Neural cell (in vitro differentiated cells): ENCODE data around the gene CATSPERE. TPM values are rescaled to one million over a fixed set of nuclear protein-coding genes. Genes with fewer than 3 reads are reported as not detected.

Experiments used
- H2AFZ ChIP-seq: fragments of 200-600, 300-800 bp; sonication (generic), shearing (Covaris generic); 2 replicates; pipeline ENCODE4 v1.6.0; 2014; ENCODE audit warnings: low read depth, mild to moderate bottlenecking, antibody characterized with exemption, low read length, moderate library complexity
- H3F3A ChIP-seq: fragments of 200-600 bp; shearing (Covaris generic); 2 replicates; pipeline ENCODE4 v1.6.1; 2016; ENCODE audit warnings: mild to moderate bottlenecking, moderate library complexity, mixed read lengths, antibody characterized with exemption, low read length; ENCODE audit not compliant: insufficient read depth, poor library complexity, severe bottlenecking
- H3K27ac ChIP-seq: fragments of 200-600, 300-800 bp; sonication (generic), shearing (Covaris generic); 2 replicates; pipeline ENCODE4 v1.5.1; 2014; ENCODE audit warnings: mild to moderate bottlenecking, low read length, moderate library complexity
- H3K27me3 ChIP-seq: fragments of 300-800, 200-600 bp; sonication (generic), shearing (Covaris generic); 2 replicates; pipeline ENCODE4 v1.6.0; 2014; ENCODE audit warnings: mild to moderate bottlenecking, low read depth, low read length, moderate library complexity; ENCODE audit not compliant: insufficient read depth
- H3K36me3 ChIP-seq: fragments of 300-800, 200-600 bp; sonication (generic), shearing (Covaris generic); 2 replicates; pipeline ENCODE4 v1.5.1; 2014; ENCODE audit warnings: mild to moderate bottlenecking, antibody characterized with exemption, low read length, moderate library complexity; ENCODE audit not compliant: insufficient read depth
- H3K4me2 ChIP-seq: fragments of 300-800, 200-600 bp; sonication (generic), shearing (Covaris generic); 2 replicates; pipeline ENCODE4 v1.6.0; 2014; ENCODE audit warnings: mild to moderate bottlenecking, low read length
- H3K4me3 ChIP-seq: fragments of 300-800, 200-600 bp; sonication (generic), shearing (Covaris generic); 2 replicates; pipeline ENCODE4 v1.5.1; 2014; ENCODE audit warnings: mild to moderate bottlenecking, low read length, moderate library complexity
- H3K79me2 ChIP-seq: fragments of 200-600 bp; shearing (Covaris generic); replicated peaks from 2 replicates; pipeline ENCODE4 v1.6.0; 2014; ENCODE audit warnings: mild to moderate bottlenecking, low read length, moderate library complexity; ENCODE audit not compliant: insufficient read depth
- H3K9ac ChIP-seq: fragments of 300-800, 200-600 bp; sonication (generic), shearing (Covaris generic); 2 replicates; pipeline ENCODE4 v1.6.1; 2016; ENCODE audit warnings: mild to moderate bottlenecking, low read length, mixed read lengths
- H3K9me2 ChIP-seq: fragments of 200-600 bp; shearing (Covaris generic); 2 replicates; pipeline ENCODE4 v1.6.1; 2016; ENCODE audit warnings: mild to moderate bottlenecking, low read length, mixed read lengths; ENCODE audit not compliant: insufficient read depth
- H3K9me3 ChIP-seq: fragments of 200-600, 300-800 bp; sonication (generic), shearing (Covaris generic); 2 replicates; pipeline ENCODE4 v1.6.1; 2016; ENCODE audit warnings: mild to moderate bottlenecking, mixed run types, low read length, moderate library complexity, mixed read lengths
- H4K20me1 ChIP-seq: fragments of 200-600 bp; shearing (Covaris generic); 2 replicates; pipeline ENCODE4 v1.6.1; 2016; ENCODE audit warnings: mild to moderate bottlenecking, mixed run types; ENCODE audit not compliant: insufficient read depth
- CTCF ChIP-seq: fragments of 450-650 bp; IDR thresholded peaks from 2 replicates; pipeline ENCODE4 v1.5.1; 2014; ENCODE audit warnings: antibody characterized with exemption, mild to moderate bottlenecking, moderate library complexity; ENCODE audit not compliant: poor library complexity, severe bottlenecking
- EP300 ChIP-seq: fragments of 450-650 bp; conservative IDR thresholded peaks from 2 replicates; pipeline ENCODE4 v1.6.1; 2014; ENCODE audit warnings: antibody characterized with exemption, mild to moderate bottlenecking, moderate library complexity; ENCODE audit not compliant: poor library complexity, severe bottlenecking
- EZH2 ChIP-seq: fragments of 200-600, 300-800 bp; shearing (Covaris generic), sonication (generic); IDR thresholded peaks from 2 replicates; pipeline ENCODE4 v1.6.1; 2014; ENCODE audit warnings: antibody characterized with exemption, low read length, borderline replicate concordance, mild to moderate bottlenecking; ENCODE audit not compliant: insufficient read depth, poor library complexity, severe bottlenecking
- MXI1 ChIP-seq: fragments of 450-650 bp; conservative IDR thresholded peaks from 2 replicates; pipeline ENCODE4 v1.6.1; 2014; ENCODE audit warnings: antibody characterized with exemption, mild to moderate bottlenecking; ENCODE audit not compliant: poor library complexity, severe bottlenecking
- POLR2AphosphoS5 ChIP-seq: IDR thresholded peaks from 2 replicates; pipeline ENCODE4 v1.6.1; 2012
- RAD21 ChIP-seq: fragments of 450-650 bp; conservative IDR thresholded peaks from 2 replicates; pipeline ENCODE4 v1.6.1; 2014; ENCODE audit warnings: antibody characterized with exemption, mild to moderate bottlenecking, moderate library complexity
- REST ChIP-seq: IDR thresholded peaks from 2 replicates; pipeline ENCODE4 v1.6.1; 2012; ENCODE audit warnings: borderline replicate concordance
- SMC3 ChIP-seq: fragments of 450-650 bp; conservative IDR thresholded peaks from 2 replicates; pipeline ENCODE4 v1.6.1; 2014; ENCODE audit warnings: antibody characterized with exemption, mild to moderate bottlenecking, moderate library complexity; ENCODE audit not compliant: poor library complexity
- TAF1 ChIP-seq: IDR thresholded peaks from 2 replicates; pipeline ENCODE4 v1.6.1; 2012; ENCODE audit warnings: low read depth
- polyA plus RNA-seq: library from polyadenylated mRNA; depleted of rRNA; stranded (reverse); fragments of >200 nt; gene quantifications from 2 replicates; pipeline ENCODE4 v1.2.3, GENCODE V29; 2014

CATSPERE gene
- polyA plus RNA-seq, 1 donor from 2014 or later, result 5.6 TPM

- no peak overlapping the region for H3K4me3 ChIP-seq
- no peaks in the 10 kb centered on the region for H4K20me1 ChIP-seq
- no peaks in the 10 kb centered on the region for H3K27me3 ChIP-seq
- H2AFZ ChIP-seq, result no peak overlapping the region
- no peak for TF ChIP-seq RAD21
- TF ChIP-seq TAF1, result no peak
- no peak for TF ChIP-seq EP300
- no peak for TF ChIP-seq POLR2AphosphoS5
- no peak for TF ChIP-seq SMC3
- no peak for TF ChIP-seq MXI1
- no peak overlapping the region for H3K9ac ChIP-seq
- H3K9me2 ChIP-seq, result no peaks in the 10 kb centered on the region
- no peaks in the 10 kb centered on the region for H3F3A ChIP-seq
- H3K36me3 ChIP-seq, result no peaks in the 10 kb centered on the region
- H3K27ac ChIP-seq, result no peak overlapping the region
- no peak overlapping the region for H3K4me2 ChIP-seq
- H3K9me3 ChIP-seq, result no peaks in the 10 kb centered on the region
- H3K79me2 ChIP-seq, result no peaks in the 10 kb centered on the region
These were observed 4.5 kb upstream of the CATSPERE start for GRCh38 chr1:244456586-244456985.

GRCh38 chr1:244458781-244459180 lies 2.3 kb upstream of the CATSPERE start:
- no peak overlapping the region for H3K4me3 ChIP-seq
- no peak overlapping the region for H2AFZ ChIP-seq
- H3K9me2 ChIP-seq, result no peaks in the 10 kb centered on the region
- no peak overlapping the region for H3K9ac ChIP-seq
- H4K20me1 ChIP-seq, result no peaks in the 10 kb centered on the region
- no peak overlapping the region for H3K27ac ChIP-seq
- H3K36me3 ChIP-seq, result no peaks in the 10 kb centered on the region
- no peaks in the 10 kb centered on the region for H3K79me2 ChIP-seq
- no peaks in the 10 kb centered on the region for H3K9me3 ChIP-seq
- TF ChIP-seq CTCF, result no peak
- TF ChIP-seq EZH2, result no peak
- no peak for TF ChIP-seq SMC3
- TF ChIP-seq EP300, result no peak
- TF ChIP-seq MXI1, result no peak
- TF ChIP-seq POLR2AphosphoS5, result no peak
- TF ChIP-seq TAF1, result no peak
- TF ChIP-seq REST, result no peak
- TF ChIP-seq RAD21, result no peak
- H3F3A ChIP-seq, result no peaks in the 10 kb centered on the region
- H3K4me2 ChIP-seq, result no peak overlapping the region
- no peaks in the 10 kb centered on the region for H3K27me3 ChIP-seq

GRCh38 chr1:244460197-244460596 lies 876 bp upstream of the CATSPERE start:
- no peak overlapping the region for H3K4me3 ChIP-seq
- H2AFZ ChIP-seq, result no peak overlapping the region
- no peaks in the 10 kb centered on the region for H3K36me3 ChIP-seq
- no peaks in the 10 kb centered on the region for H4K20me1 ChIP-seq
- H3K27me3 ChIP-seq, result no peaks in the 10 kb centered on the region
- TF ChIP-seq REST (no peak), SMC3 (no peak), POLR2AphosphoS5 (no peak), EP300 (no peak), EZH2 (no peak), CTCF (no peak), TAF1 (no peak), RAD21 (no peak), MXI1 (no peak)
- H3K4me2 ChIP-seq, result no peak overlapping the region
- H3K79me2 ChIP-seq, result no peaks in the 10 kb centered on the region
- no peaks in the 10 kb centered on the region for H3F3A ChIP-seq
- no peaks in the 10 kb centered on the region for H3K9me3 ChIP-seq
- H3K27ac ChIP-seq, result no peak overlapping the region
- H3K9ac ChIP-seq, result no peak overlapping the region
- H3K9me2 ChIP-seq, result no peaks in the 10 kb centered on the region
